HCT116 (cell line): Measurements from ENCODE around the gene ATP6V1B1. TPM values are rescaled to one million over a fixed set of nuclear protein-coding genes. Genes with fewer than 3 reads are reported as not detected.

Experiments
- ATAC-seq: fragments of 200-7000 bp; cut with Tn5 transposase; 2 replicates; pipeline ENCODE4 v1.9.1; 2020; ENCODE audit warnings: mild to moderate bottlenecking, moderate library complexity
- BruUV-seq: library from RNA; stranded (reverse); fragments of 400-500 nt; replicated peaks from 2 replicates; lab custom pipeline; 2021; lab: Mats Ljungman, UMichigan
- CTCF ChIA-PET: fragments of 300-600 bp; sonication (Branson Sonifier 250); formaldehyde crosslinking; loops from one replicate; lab custom pipeline; 2021; ENCODE audit warnings: antibody characterized with exemption; lab: Charles Lee
- POLR2A ChIA-PET: fragments of 300-600, 350-600 bp; sonication (Branson Sonifier 250); formaldehyde crosslinking; loops from one replicate; lab custom pipeline; 2021; ENCODE audit warnings: antibody characterized with exemption; lab: Charles Lee
- RAD21 ChIA-PET, 2 experiments: fragments of 300-600 bp; sonication (Branson Sonifier 250); formaldehyde crosslinking; loops; one replicate each; lab custom pipeline; 2023; ENCODE audit warnings: low total read pairs in 2 of 2; ENCODE audit not compliant: uncharacterized antibody in 2 of 2, unreplicated experiment in 2 of 2, low non-redundant PET in 1 of 2; lab: Charles Lee
- DNase-seq: peaks from one replicate; pipeline ENCODE4 v3.0.0-alpha.2; 2010; ENCODE audit warnings: low read depth, low spot score
- H2AFZ ChIP-seq: fragments of 200-600 bp; shearing (Covaris generic), sonication (generic); 2 replicates; pipeline ENCODE4 v1.6.1; 2017; ENCODE audit warnings: low read depth, mixed run types, mixed read lengths, antibody characterized with exemption, low read length; ENCODE audit not compliant: poor library complexity, severe bottlenecking
- H3K27ac ChIP-seq: 2 replicates; pipeline ENCODE4 v1.5.1; 2012; ENCODE audit warnings: low read depth, low read length
- H3K27me3 ChIP-seq: fragments of 200-600 bp; sonication (generic); 2 replicates; pipeline ENCODE4 v1.6.1; 2016; ENCODE audit warnings: mixed run types, low read length, mixed read lengths; ENCODE audit not compliant: insufficient read depth
- H3K36me3 ChIP-seq, 2 experiments: fragments of 200-500 bp in 1 of 2; fragments of 200-600 bp in 1 of 2; sonication (Bioruptor generic) in 1 of 2; sonication (generic) in 1 of 2; 2 replicates each; pipeline versions ENCODE4 v1.5.1 to v1.6.1; 2014 to 2016; ENCODE audit warnings: low read length in 2 of 2, inconsistent platforms in 1 of 2, mixed read lengths in 1 of 2, mixed run types in 1 of 2; ENCODE audit not compliant: insufficient read depth in 2 of 2, control insufficient read depth in 1 of 2
- H3K4me1 ChIP-seq, 2 experiments: fragments of 200-600 bp in 1 of 2; sonication (generic) in 1 of 2; 2 replicates each; pipeline versions ENCODE4 v1.5.1 to v1.6.1; 2012 to 2017; ENCODE audit warnings: low read length in 2 of 2, inconsistent platforms in 1 of 2, mild to moderate bottlenecking in 1 of 2, mixed read lengths in 1 of 2, mixed run types in 1 of 2, moderate library complexity in 1 of 2; ENCODE audit not compliant: insufficient read depth in 2 of 2, control insufficient read depth in 1 of 2
- H3K4me2 ChIP-seq: fragments of 200-600 bp; sonication (generic); 2 replicates; pipeline ENCODE4 v1.6.1; 2017; ENCODE audit warnings: mixed run types, low read length, mixed read lengths
- H3K4me3 ChIP-seq, 2 experiments: fragments of 200-600 bp in 1 of 2; sonication (generic) in 1 of 2; replicated peaks in 1 of 2; 2 replicates each; pipeline ENCODE4 v1.5.1; 2011 to 2016; ENCODE audit warnings: low read length in 2 of 2, control low read depth in 1 of 2, low read depth in 1 of 2, mild to moderate bottlenecking in 1 of 2, mixed read lengths in 1 of 2, mixed run types in 1 of 2
- H3K79me2 ChIP-seq: fragments of 200-600 bp; sonication (generic); 2 replicates; pipeline ENCODE4 v1.6.1; 2017; ENCODE audit warnings: mild to moderate bottlenecking, mixed run types, low read length, moderate library complexity, mixed read lengths; ENCODE audit not compliant: insufficient read depth
- H3K9ac ChIP-seq: fragments of 200-600 bp; sonication (generic); 2 replicates; pipeline ENCODE4 v1.6.1; 2016; ENCODE audit warnings: low read length, mixed read lengths
- H3K9me2 ChIP-seq: fragments of 200-600 bp; sonication (generic), shearing (Covaris generic); 2 replicates; pipeline ENCODE4 v1.6.1; 2017; ENCODE audit warnings: mixed run types, mild to moderate bottlenecking, moderate library complexity; ENCODE audit not compliant: insufficient read depth
- H3K9me3 ChIP-seq, 2 experiments: fragments of 200-500 bp in 1 of 2; fragments of 200-600 bp in 1 of 2; sonication (Bioruptor generic) in 1 of 2; sonication (generic) in 1 of 2; 2 replicates each; pipeline ENCODE4 v1.6.1; 2014 to 2017; ENCODE audit warnings: low read length in 2 of 2, mixed read lengths in 2 of 2, inconsistent platforms in 1 of 2, low read depth in 1 of 2, mild to moderate bottlenecking in 1 of 2, mixed run types in 1 of 2, moderate library complexity in 1 of 2; ENCODE audit not compliant: control insufficient read depth in 1 of 2, insufficient read depth in 1 of 2
- H4K20me1 ChIP-seq: fragments of 200-600 bp; sonication (generic), shearing (Covaris generic); 2 replicates; pipeline ENCODE4 v1.6.1; 2017; ENCODE audit warnings: mixed run types, mild to moderate bottlenecking, moderate library complexity; ENCODE audit not compliant: insufficient read depth
- CBX3 ChIP-seq: IDR thresholded peaks from 2 replicates; pipeline ENCODE4 v1.6.1; 2012; ENCODE audit warnings: low read depth
- CEBPB ChIP-seq: IDR thresholded peaks from 2 replicates; pipeline ENCODE4 v1.6.1; 2012; ENCODE audit warnings: low read depth
- CTCF ChIP-seq, 3 experiments: fragments of 200-600 bp in 1 of 3; sonication (generic) in 1 of 3; IDR thresholded peaks in 2 of 3; conservative IDR thresholded peaks in 1 of 3; 2 replicates each; pipeline ENCODE4 v1.5.1; 2012 to 2017; ENCODE audit warnings: low read depth in 2 of 3, low read length in 2 of 3, antibody characterized with exemption in 1 of 3, borderline replicate concordance in 1 of 3, control low read depth in 1 of 3, mild to moderate bottlenecking in 1 of 3, mixed read lengths in 1 of 3, mixed run types in 1 of 3, moderate library complexity in 1 of 3; ENCODE audit not compliant: insufficient read depth in 1 of 3
- EGR1 ChIP-seq: IDR thresholded peaks from 2 replicates; pipeline ENCODE4 v1.6.1; 2012; ENCODE audit warnings: low read depth
- EZH2 ChIP-seq: fragments of 200-600 bp; sonication (generic); IDR thresholded peaks from 2 replicates; pipeline ENCODE4 v1.6.1; 2017; ENCODE audit warnings: antibody characterized with exemption, mixed run types
- EZH2phosphoT487 ChIP-seq: fragments of 200-600 bp; IDR thresholded peaks from 2 replicates; pipeline ENCODE4 v1.6.1; 2018; ENCODE audit warnings: antibody characterized with exemption, borderline replicate concordance
- FOSL1 ChIP-seq: IDR thresholded peaks from 2 replicates; pipeline ENCODE4 v1.6.1; 2012; ENCODE audit warnings: low read depth
- JUND ChIP-seq: IDR thresholded peaks from 2 replicates; pipeline ENCODE4 v1.6.1; 2012
- POLR2A ChIP-seq: IDR thresholded peaks from 2 replicates; pipeline ENCODE4 v1.7.0; 2011; ENCODE audit warnings: borderline replicate concordance; ENCODE audit not compliant: insufficient read depth, insufficient read length; ENCODE audit errors: extremely low read depth
- RAD21 ChIP-seq: IDR thresholded peaks from 2 replicates; pipeline ENCODE4 v1.6.1; 2012; ENCODE audit warnings: low read depth, mild to moderate bottlenecking
- SP1 ChIP-seq: IDR thresholded peaks from 2 replicates; pipeline ENCODE4 v1.6.1; 2012; ENCODE audit warnings: low read depth
- SRF ChIP-seq: IDR thresholded peaks from 2 replicates; pipeline ENCODE4 v1.6.1; 2012; ENCODE audit warnings: low read depth
- YY1 ChIP-seq: IDR thresholded peaks from 2 replicates; pipeline ENCODE4 v1.6.1; 2011; ENCODE audit warnings: low read length, low read depth, moderate library complexity, mild to moderate bottlenecking; ENCODE audit not compliant: insufficient replicate concordance; ENCODE audit errors: extremely low read depth
- ZBTB33 ChIP-seq: IDR thresholded peaks from 2 replicates; pipeline ENCODE4 v1.6.1; 2011; ENCODE audit warnings: mild to moderate bottlenecking, low read length, moderate library complexity; ENCODE audit not compliant: insufficient replicate concordance; ENCODE audit errors: extremely low read depth
- intact Hi-C: fragments of 100-400 bp; cut with micrococcal nuclease; formaldehyde crosslinking; loops from 2 replicates; pipeline ENCODE4 v1.10.0; 2022
- total RNA-seq: library from RNA; stranded (reverse); gene quantifications from one replicate; pipeline ENCODE4 v1.2.1, GENCODE V29; 2021; ENCODE audit not compliant: unreplicated experiment

Gene ATP6V1B1
- total RNA-seq, 1 experiment from 2014 or later = 0.74 TPM

- no peak for TF ChIP-seq POLR2A
- TF ChIP-seq EGR1 = no peak
- ATAC-seq = no peak
- H3K27me3 ChIP-seq = no peaks in the 10 kb centered on the region
- no peak overlapping the region for H2AFZ ChIP-seq
- ChIA-PET CTCF (no interaction called here), POLR2A (no interaction called here), RAD21 (no interaction called here)
- intact Hi-C loops = no loop called here
- no peaks in the 10 kb centered on the region for H4K20me1 ChIP-seq
- no peaks in the 10 kb centered on the region for H3K9me3 ChIP-seq
- H3K79me2 ChIP-seq = no peaks in the 10 kb centered on the region
- H3K4me2 ChIP-seq = no peak overlapping the region
- BruUV-seq = no TSS peak
- H3K36me3 ChIP-seq = no peaks in the 10 kb centered on the region
- no peaks in the 10 kb centered on the region for H3K9me2 ChIP-seq
- H3K9ac ChIP-seq = no peak overlapping the region
- H3K27ac ChIP-seq = no peak overlapping the region
- H3K4me3 ChIP-seq = no peak overlapping the region
- H3K4me1 ChIP-seq = no peaks in the 10 kb centered on the region
- DNase-seq = no peak
Observed at GRCh38 chr2:70891572-70892357, 43.9 kb upstream of the ATP6V1B1 start.

- no peak overlapping the region for H3K9ac ChIP-seq
- H3K27ac ChIP-seq = no peak overlapping the region
- ATAC-seq = no peak
- H3K9me3 ChIP-seq = no peaks in the 10 kb centered on the region
- no peaks in the 10 kb centered on the region for H3K27me3 ChIP-seq
- no peak overlapping the region for H2AFZ ChIP-seq
- ChIA-PET RAD21 (no interaction called here), POLR2A (no interaction called here), CTCF (no interaction called here)
- no peak overlapping the region for H3K4me3 ChIP-seq
- no peaks in the 10 kb centered on the region for H3K36me3 ChIP-seq
- DNase-seq = no peak
- no peaks in the 10 kb centered on the region for H3K9me2 ChIP-seq
- H3K4me2 ChIP-seq = no peak overlapping the region
- no peaks in the 10 kb centered on the region for H3K4me1 ChIP-seq
- no peaks in the 10 kb centered on the region for H4K20me1 ChIP-seq
- intact Hi-C loops = no loop called here
- no peaks in the 10 kb centered on the region for H3K79me2 ChIP-seq
- no TSS peak for BruUV-seq
- no peak for TF ChIP-seq POLR2A
- TF ChIP-seq SRF = no peak
- TF ChIP-seq YY1 = no peak
- no peak for TF ChIP-seq CTCF (IDR thresholded peaks at IDR 0.05 in 2 of 3, conservative IDR thresholded peaks at IDR 0.05 in 1 of 3; ENCODE audit: borderline replicate concordance in 1 of 3, insufficient read depth in 1 of 3, low read depth in 2 of 3, low read length in 2 of 3)
- no peak for TF ChIP-seq EZH2
- no peak for TF ChIP-seq ZBTB33
- TF ChIP-seq CBX3 = no peak
- no peak for TF ChIP-seq FOSL1
- TF ChIP-seq RAD21 = no peak
- TF ChIP-seq JUND = no peak
- TF ChIP-seq EZH2phosphoT487 = no peak
- TF ChIP-seq CEBPB = no peak
- TF ChIP-seq SP1 = no peak
Observed at GRCh38 chr2:70892750-70893149, 43.0 kb upstream of the ATP6V1B1 start.
